Heart left ventricle (tissue), 16 donors: ENCODE measurements around the gene GBP2. TPM values are rescaled to one million over a fixed set of nuclear protein-coding genes. Genes with fewer than 3 reads are reported as not detected.

Experiments used
- ATAC-seq, 4 donors: fragments of 200-7000 bp; cut with Tn5 transposase; one replicate each; pipeline ENCODE4 v1.9.1; 2020 to 2022; ENCODE audit warnings: moderate library complexity in 4 of 4, mild to moderate bottlenecking in 3 of 4, moderate number of reproducible peaks in 1 of 4
- DNase-seq, 5 donors: peaks; one replicate each; pipeline ENCODE4 v3.0.0-alpha.2; 2020
- H3K27ac ChIP-seq, 12 donors: fragments of 200-600 bp; sonication (generic) in 4 of 12; one replicate each; pipeline versions ENCODE4 v1.5.0 to v1.8.0; 2016 to 2022; ENCODE audit warnings: mild to moderate bottlenecking in 2 of 12
- H3K27me3 ChIP-seq, 9 donors: fragments of 200-600 bp; sonication (generic) in 2 of 9; one replicate each; pipeline versions ENCODE4 v1.5.1 to v1.8.0; 2016 to 2022; ENCODE audit warnings: mild to moderate bottlenecking in 3 of 9
- H3K36me3 ChIP-seq, 9 donors: fragments of 200-600 bp; sonication (generic) in 2 of 9; one replicate each; pipeline versions ENCODE4 v1.5.0 to v1.8.0; 2018 to 2022; ENCODE audit warnings: mild to moderate bottlenecking in 2 of 9
- H3K4me1 ChIP-seq, 12 donors: fragments of 200-600 bp; sonication (generic) in 4 of 12; one replicate each; pipeline versions ENCODE4 v1.5.0 to v1.8.0; 2016 to 2022; ENCODE audit warnings: mild to moderate bottlenecking in 3 of 12
- H3K4me3 ChIP-seq, 12 donors: fragments of 200-600 bp; sonication (generic) in 4 of 12; one replicate each; pipeline versions ENCODE4 v1.5.0 to v1.8.0; 2017 to 2022; ENCODE audit warnings: mild to moderate bottlenecking in 9 of 12, moderate library complexity in 4 of 12
- H3K9me3 ChIP-seq, 12 donors: fragments of 200-600 bp; sonication (generic) in 4 of 12; one replicate each; pipeline versions ENCODE4 v1.5.0 to v1.8.0; 2016 to 2022; ENCODE audit warnings: mild to moderate bottlenecking in 1 of 12
- POLR2A ChIP-seq, 2 donors: fragments of 450-650 bp; IDR thresholded peaks; one replicate each; pipeline ENCODE4 v1.6.1; 2017; ENCODE audit warnings: antibody characterized with exemption in 2 of 2, mild to moderate bottlenecking in 2 of 2, moderate library complexity in 2 of 2
- WGBS, 4 donors: extraction: QIAGEN DNeasy Blood & Tissue Kit in 2 of 4; methylation state at CpG; one replicate each; pipeline versions ENCODE4 v1.1.5 to v1.1.7; 2013 to 2018; 5-methylcytosine and 5-hydroxymethylcytosine counted together
- intact Hi-C, 10 donors: fragments of 100-400 bp; cut with DNase I; formaldehyde crosslinking; loops; one replicate each; pipeline versions ENCODE4 v1.11.1 to v1.14.2; 2022
- polyA plus RNA-seq, 2 donors: library from polyadenylated mRNA; stranded (reverse); fragments of 200-250 nt; gene quantifications; one replicate each; pipeline ENCODE4 v1.2.3, GENCODE V29; 2013
- total RNA-seq, 9 donors: library from RNA; depleted of rRNA in 2 of 9; stranded (reverse); fragments of >200 nt in 2 of 9; fragmentation: NEBNext Ultra II Directional in 3 of 9; extraction: Animal tissue kit (Norgen Biotek cat#: 25700) in 3 of 9; gene quantifications; one replicate each; pipeline versions ENCODE4 v1.1.0 to v1.2.4, GENCODE V29; 2016 to 2023
- TF ChIP-seq, protein P1 (sequence below), 12 donors: fragments of 200-600 bp; sonication (generic) in 4 of 12; IDR thresholded peaks; one replicate each; pipeline versions ENCODE4 v1.5.0 to v1.8.0; 2018 to 2022; ENCODE audit warnings: antibody characterized with exemption in 12 of 12, mild to moderate bottlenecking in 5 of 12
- donor health status: ischemic (EF 13 %, LVEDD 7.1; RV severe dilation, severe dysfunction).
- donor health status: healthy with polysubstance abuse.
- donor health status: DM: no; HTN: yes; CAD: no.
- donor health status: DM: no; HTN: no; CAD: no.
- donor health status: ischemic (EF 25% LVEDD 6.9; RV normal size, moderate dysfunction).
- donor health status: ischemic (EF 25% LVEDD 5.7; RV mildly dilated, moderate dysfunction).
- donor health status: healthy.
- donor health status: DM: yes; HTN: yes; CAD: no.
- donor health status: ischemic (EF 35%, LVEDD 5.7; RV mildly dilated, moderate dysfunction).
- donor health status: nonischemic (EF 11% LVEDD 7.7; RV severe dilation, severe dysfunction).
- donor health status: DM: yes; HTN: yes; CAD: no.
- donor health status: PGD.
- donor health status: ischemic (EF 29% LVEDD 5.4; RV normal size, mild dysfunction).
- donor health status: nonischemic (EF 23%, LVEDD 6.1; RV moderate dilation, normal function).

The GBP2 gene
- total and polyA plus RNA-seq, 11 donors: 6.4 to 86.8 (median 10.9) TPM

DNA sequence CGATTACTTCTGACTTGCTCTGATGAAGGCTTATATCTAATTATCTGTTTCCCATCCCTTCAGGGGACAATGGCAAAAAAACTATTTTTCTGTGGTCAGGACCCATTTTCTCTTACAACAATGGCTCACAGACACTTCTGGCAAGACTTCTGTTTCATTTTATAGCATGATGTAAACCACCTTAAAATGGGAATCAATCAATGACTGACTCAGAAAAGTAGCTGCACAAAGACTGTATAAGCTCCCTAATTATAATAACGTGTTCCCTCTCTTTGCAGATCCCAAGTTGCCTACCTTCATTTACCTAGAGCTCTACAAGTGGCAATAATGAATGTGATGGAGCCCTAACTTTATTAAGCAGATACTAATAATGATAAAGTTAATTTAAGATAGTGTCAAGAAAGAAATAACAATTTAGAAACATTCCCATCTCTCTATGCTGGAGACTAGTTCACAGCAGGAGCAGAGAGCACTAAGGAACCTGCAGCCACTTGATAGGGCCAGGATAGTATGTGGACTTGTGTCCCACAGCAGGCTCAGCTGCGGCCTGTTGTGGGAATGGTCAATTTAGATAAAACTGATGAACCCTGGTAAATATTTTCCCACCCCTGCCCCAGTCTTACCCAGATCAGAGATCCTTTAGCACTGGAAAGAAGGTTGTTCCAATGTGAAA, 538 bp downstream of the GBP2 start:
- Histone ChIP-seq H3K27ac (peak overlapping the region in 11 of 12 donors; percentile 64 to 96 (median 78)), H3K27me3 (no peaks in the 10 kb centered on the region), H3K36me3 (peaks cover 0 to 20% (median 14%) of the 10 kb centered on the region in 9 donors), H3K4me3 (peak overlapping the region; percentile 24 to 75 (median 54)), H3K9me3 (no peaks in the 10 kb centered on the region), H3K4me1 (peaks cover 0 to 72% (median 17%) of the 10 kb centered on the region in 12 donors)
- intact Hi-C loops: no loop called here
- DNase-seq (no peak), ATAC-seq (peak; percentile 21 to 71 (median 47))
- TF ChIP-seq, protein P1, sequence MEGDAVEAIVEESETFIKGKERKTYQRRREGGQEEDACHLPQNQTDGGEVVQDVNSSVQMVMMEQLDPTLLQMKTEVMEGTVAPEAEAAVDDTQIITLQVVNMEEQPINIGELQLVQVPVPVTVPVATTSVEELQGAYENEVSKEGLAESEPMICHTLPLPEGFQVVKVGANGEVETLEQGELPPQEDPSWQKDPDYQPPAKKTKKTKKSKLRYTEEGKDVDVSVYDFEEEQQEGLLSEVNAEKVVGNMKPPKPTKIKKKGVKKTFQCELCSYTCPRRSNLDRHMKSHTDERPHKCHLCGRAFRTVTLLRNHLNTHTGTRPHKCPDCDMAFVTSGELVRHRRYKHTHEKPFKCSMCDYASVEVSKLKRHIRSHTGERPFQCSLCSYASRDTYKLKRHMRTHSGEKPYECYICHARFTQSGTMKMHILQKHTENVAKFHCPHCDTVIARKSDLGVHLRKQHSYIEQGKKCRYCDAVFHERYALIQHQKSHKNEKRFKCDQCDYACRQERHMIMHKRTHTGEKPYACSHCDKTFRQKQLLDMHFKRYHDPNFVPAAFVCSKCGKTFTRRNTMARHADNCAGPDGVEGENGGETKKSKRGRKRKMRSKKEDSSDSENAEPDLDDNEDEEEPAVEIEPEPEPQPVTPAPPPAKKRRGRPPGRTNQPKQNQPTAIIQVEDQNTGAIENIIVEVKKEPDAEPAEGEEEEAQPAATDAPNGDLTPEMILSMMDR (IDR thresholded peaks at IDR 0.05): no peak
- no peak for TF ChIP-seq POLR2A (IDR thresholded peaks at IDR 0.05)
- WGBS, 4 donors: 36 to 55% (median 38%) methylated on average over 3 of the region's 3 CpGs

DNA sequence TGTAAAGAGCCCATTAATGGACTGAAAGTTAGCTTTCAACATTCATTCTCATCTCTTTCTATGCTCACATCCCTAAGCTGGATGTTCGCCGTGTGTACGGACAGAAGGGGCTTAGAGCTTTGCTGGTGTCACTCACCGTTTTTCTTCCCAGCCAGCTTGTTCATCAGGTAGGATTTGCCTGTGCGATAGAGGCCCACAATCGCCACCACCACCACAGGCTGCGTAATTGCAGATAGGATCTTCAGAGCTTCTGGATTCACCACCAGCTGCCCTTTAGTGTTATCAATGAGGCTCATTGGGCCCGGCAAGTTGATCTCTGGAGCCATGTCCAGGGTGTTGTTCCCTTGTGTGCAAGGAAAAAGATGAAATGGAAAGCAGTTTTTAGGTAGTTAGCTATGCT, 4.3 kb downstream of the GBP2 start:
- ATAC-seq: no peak

DNA sequence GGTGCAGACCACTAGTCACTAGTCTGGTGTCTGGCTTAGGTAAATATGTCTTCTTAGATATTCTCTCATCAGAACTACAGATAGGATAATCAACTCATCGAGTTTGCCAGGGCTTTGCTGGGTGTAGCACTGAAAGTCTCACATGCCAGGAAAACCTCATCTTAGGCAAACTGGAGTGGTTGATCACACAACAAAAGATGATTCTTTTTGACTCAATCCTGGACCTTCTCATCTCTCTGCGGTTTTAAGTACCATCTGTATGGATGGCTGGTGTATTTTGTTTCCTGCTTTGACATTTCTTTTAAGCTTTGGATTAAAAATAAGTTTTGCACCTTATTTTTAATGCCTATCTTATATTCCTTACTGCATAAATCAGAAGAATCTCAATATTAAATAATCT, 11.3 kb downstream of the GBP2 start:
- H3K4me1 ChIP-seq: peaks cover 0 to 5% (median 0%) of the 10 kb centered on the region in 12 donors
- 79 to 82% (median 80%) methylated on average over 2 of the region's 2 CpGs for WGBS, 4 donors
- H3K4me3 ChIP-seq: no peak overlapping the region
- no peaks in the 10 kb centered on the region for H3K27me3 ChIP-seq
- no peaks in the 10 kb centered on the region for H3K9me3 ChIP-seq
- no peak for ATAC-seq
- H3K27ac ChIP-seq: no peak overlapping the region
- TF ChIP-seq, protein P1 (IDR thresholded peaks at IDR 0.05): no peak
- no peak for TF ChIP-seq POLR2A (IDR thresholded peaks at IDR 0.05)
- peaks cover 0 to 100% (median 100%) of the 10 kb centered on the region in 9 donors for H3K36me3 ChIP-seq
- DNase-seq: no peak
- intact Hi-C loops: loop anchor here in 1 of 10 donors (5.0 kb wide), 1 partner anchor 42 kb away; no protein-coding TSS in a partner anchor

More for the DNA sequence above, 4.3 kb downstream of the GBP2 start:
- intact Hi-C loops: loop anchor here in 2 of 10 donors (5.0 kb wide), 2 partner anchors 76 to 236 kb away; partner anchors contain the start of gene GBP4 (in 1 of the 2)
- Histone ChIP-seq H3K9me3 (no peaks in the 10 kb centered on the region), H3K27me3 (no peaks in the 10 kb centered on the region), H3K36me3 (peaks cover 0 to 57% (median 51%) of the 10 kb centered on the region in 9 donors), H3K4me1 (peaks cover 0 to 43% (median 6%) of the 10 kb centered on the region in 12 donors), H3K27ac (no peak overlapping the region), H3K4me3 (no peak overlapping the region)
- DNase-seq: no peak
- WGBS, 4 donors: 96 to 98% (median 97%) methylated on average over 8 of the region's 8 CpGs
- TF ChIP-seq, protein P1 (IDR thresholded peaks at IDR 0.05): no peak

DNA sequence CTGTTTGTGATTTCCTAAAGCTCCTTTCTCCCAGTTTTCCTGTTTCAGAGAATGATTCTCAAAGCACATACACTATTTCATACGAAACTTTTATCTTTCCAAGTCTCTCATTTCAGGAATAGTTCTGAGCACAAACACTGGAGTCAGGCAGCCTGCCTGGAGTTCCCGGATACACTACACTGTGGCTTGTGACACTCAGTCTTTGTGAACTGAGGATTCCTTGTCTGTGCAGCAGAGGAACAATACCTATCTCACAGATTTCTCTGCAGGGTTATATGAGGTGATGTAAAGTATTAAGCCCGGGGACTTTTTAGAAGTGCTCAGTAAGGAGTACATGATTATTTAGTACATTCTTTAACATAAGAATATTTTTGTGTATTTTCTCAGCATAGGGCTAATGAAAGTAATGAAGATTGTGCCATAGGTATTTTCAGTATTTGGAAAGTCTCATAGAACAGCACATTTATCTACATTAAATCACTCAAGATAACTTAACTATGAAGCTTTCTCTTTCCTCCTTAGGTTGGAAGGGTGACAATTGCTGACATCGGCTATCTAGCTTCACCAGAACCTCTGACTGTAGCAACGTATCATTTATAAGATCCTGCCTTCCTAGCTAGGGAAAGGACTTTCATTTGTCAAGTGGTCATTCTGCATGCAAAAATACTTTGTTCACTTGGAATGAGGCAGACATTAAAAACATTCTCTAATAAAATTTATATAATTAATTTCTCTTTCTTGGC, 12.9 kb downstream of the GBP2 start:
- ATAC-seq (no peak), DNase-seq (no peak)
- 66 to 71% (median 68%) methylated on average over 5 of the region's 5 CpGs for WGBS, 4 donors
- peaks cover 0 to 5% (median 0%) of the 10 kb centered on the region in 12 donors for H3K4me1 ChIP-seq
- no peak overlapping the region for H3K27ac ChIP-seq
- no peaks in the 10 kb centered on the region for H3K27me3 ChIP-seq
- peaks cover 0 to 100% (median 99%) of the 10 kb centered on the region in 9 donors for H3K36me3 ChIP-seq
- TF ChIP-seq, protein P1 (IDR thresholded peaks at IDR 0.05): no peak
- TF ChIP-seq POLR2A (IDR thresholded peaks at IDR 0.05): no peak
- H3K9me3 ChIP-seq: no peaks in the 10 kb centered on the region
- intact Hi-C loops: no loop called here
- H3K4me3 ChIP-seq: no peak overlapping the region
